Astrocyte (in vitro differentiated cells and primary cell): ENCODE results near the gene TSSK3.

Experiments used
- EZH2 ChIP-seq: IDR thresholded peaks from 2 replicates; pipeline ENCODE4 v1.6.1; 2012; ENCODE audit warnings: mild to moderate bottlenecking, low read length, inconsistent platforms; ENCODE audit not compliant: insufficient read depth
- TF ChIP-seq, protein P1 (sequence below): IDR thresholded peaks from 2 replicates; pipeline ENCODE4 v1.5.1; 2011; ENCODE audit warnings: low read depth, mild to moderate bottlenecking, inconsistent platforms, low read length, moderate library complexity; ENCODE audit not compliant: insufficient read depth

DNA sequence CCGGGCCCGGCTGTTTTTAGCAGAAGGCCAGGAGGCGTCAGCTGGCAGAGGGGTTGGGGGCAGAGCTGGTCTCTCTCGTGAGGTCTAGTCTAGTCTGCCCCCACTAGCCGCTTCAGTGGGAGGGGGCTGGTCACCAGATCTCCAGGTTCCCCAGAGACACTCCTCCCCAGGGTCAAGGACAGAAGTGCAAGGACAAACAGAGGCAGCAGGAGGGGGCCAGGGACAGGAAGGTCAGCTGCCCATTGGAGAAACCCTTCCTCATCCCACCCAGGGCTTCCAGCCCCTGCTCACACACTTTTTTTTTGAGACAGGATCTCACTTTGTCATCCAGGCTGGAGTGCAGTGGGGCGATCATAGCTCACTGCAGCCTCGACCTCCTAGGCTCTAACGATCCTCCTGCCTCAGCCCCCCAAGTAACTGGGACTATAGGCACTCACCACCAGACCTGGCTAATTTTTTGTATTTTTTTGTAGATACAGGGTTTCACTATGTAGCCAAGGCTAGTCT lies 10.0 kb upstream of the TSSK3 start:
- TF ChIP-seq, protein P1, sequence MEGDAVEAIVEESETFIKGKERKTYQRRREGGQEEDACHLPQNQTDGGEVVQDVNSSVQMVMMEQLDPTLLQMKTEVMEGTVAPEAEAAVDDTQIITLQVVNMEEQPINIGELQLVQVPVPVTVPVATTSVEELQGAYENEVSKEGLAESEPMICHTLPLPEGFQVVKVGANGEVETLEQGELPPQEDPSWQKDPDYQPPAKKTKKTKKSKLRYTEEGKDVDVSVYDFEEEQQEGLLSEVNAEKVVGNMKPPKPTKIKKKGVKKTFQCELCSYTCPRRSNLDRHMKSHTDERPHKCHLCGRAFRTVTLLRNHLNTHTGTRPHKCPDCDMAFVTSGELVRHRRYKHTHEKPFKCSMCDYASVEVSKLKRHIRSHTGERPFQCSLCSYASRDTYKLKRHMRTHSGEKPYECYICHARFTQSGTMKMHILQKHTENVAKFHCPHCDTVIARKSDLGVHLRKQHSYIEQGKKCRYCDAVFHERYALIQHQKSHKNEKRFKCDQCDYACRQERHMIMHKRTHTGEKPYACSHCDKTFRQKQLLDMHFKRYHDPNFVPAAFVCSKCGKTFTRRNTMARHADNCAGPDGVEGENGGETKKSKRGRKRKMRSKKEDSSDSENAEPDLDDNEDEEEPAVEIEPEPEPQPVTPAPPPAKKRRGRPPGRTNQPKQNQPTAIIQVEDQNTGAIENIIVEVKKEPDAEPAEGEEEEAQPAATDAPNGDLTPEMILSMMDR = no peak
- no peak for TF ChIP-seq EZH2
